HCT116 (cell line): ENCODE measurements around the gene TRPC4. TPM values are rescaled to one million over a fixed set of nuclear protein-coding genes. Genes with fewer than 3 reads are reported as not detected.

Experiments used
- ATAC-seq: fragments of 200-7000 bp; cut with Tn5 transposase; 2 replicates; pipeline ENCODE4 v1.9.1; 2020; ENCODE audit warnings: mild to moderate bottlenecking, moderate library complexity
- BruUV-seq: library from RNA; stranded (reverse); fragments of 400-500 nt; replicated peaks from 2 replicates; lab custom pipeline; 2021; lab: Mats Ljungman, UMichigan
- CTCF ChIA-PET: fragments of 300-600 bp; sonication (Branson Sonifier 250); formaldehyde crosslinking; loops from one replicate; lab custom pipeline; 2021; ENCODE audit warnings: antibody characterized with exemption; lab: Charles Lee
- POLR2A ChIA-PET: fragments of 300-600, 350-600 bp; sonication (Branson Sonifier 250); formaldehyde crosslinking; loops from one replicate; lab custom pipeline; 2021; ENCODE audit warnings: antibody characterized with exemption; lab: Charles Lee
- RAD21 ChIA-PET, 2 experiments: fragments of 300-600 bp; sonication (Branson Sonifier 250); formaldehyde crosslinking; loops; one replicate each; lab custom pipeline; 2023; ENCODE audit warnings: low total read pairs in 2 of 2; ENCODE audit not compliant: uncharacterized antibody in 2 of 2, unreplicated experiment in 2 of 2, low non-redundant PET in 1 of 2; lab: Charles Lee
- DNase-seq: peaks from one replicate; pipeline ENCODE4 v3.0.0-alpha.2; 2010; ENCODE audit warnings: low read depth, low spot score
- H2AFZ ChIP-seq: fragments of 200-600 bp; shearing (Covaris generic), sonication (generic); 2 replicates; pipeline ENCODE4 v1.6.1; 2017; ENCODE audit warnings: low read depth, mixed run types, mixed read lengths, antibody characterized with exemption, low read length; ENCODE audit not compliant: poor library complexity, severe bottlenecking
- H3K27ac ChIP-seq: 2 replicates; pipeline ENCODE4 v1.5.1; 2012; ENCODE audit warnings: low read depth, low read length
- H3K27me3 ChIP-seq: fragments of 200-600 bp; sonication (generic); 2 replicates; pipeline ENCODE4 v1.6.1; 2016; ENCODE audit warnings: mixed run types, low read length, mixed read lengths; ENCODE audit not compliant: insufficient read depth
- H3K36me3 ChIP-seq, 2 experiments: fragments of 200-500 bp in 1 of 2; fragments of 200-600 bp in 1 of 2; sonication (Bioruptor generic) in 1 of 2; sonication (generic) in 1 of 2; 2 replicates each; pipeline versions ENCODE4 v1.5.1 to v1.6.1; 2014 to 2016; ENCODE audit warnings: low read length in 2 of 2, inconsistent platforms in 1 of 2, mixed read lengths in 1 of 2, mixed run types in 1 of 2; ENCODE audit not compliant: insufficient read depth in 2 of 2, control insufficient read depth in 1 of 2
- H3K4me1 ChIP-seq, 2 experiments: fragments of 200-600 bp in 1 of 2; sonication (generic) in 1 of 2; 2 replicates each; pipeline versions ENCODE4 v1.5.1 to v1.6.1; 2012 to 2017; ENCODE audit warnings: low read length in 2 of 2, inconsistent platforms in 1 of 2, mild to moderate bottlenecking in 1 of 2, mixed read lengths in 1 of 2, mixed run types in 1 of 2, moderate library complexity in 1 of 2; ENCODE audit not compliant: insufficient read depth in 2 of 2, control insufficient read depth in 1 of 2
- H3K4me2 ChIP-seq: fragments of 200-600 bp; sonication (generic); 2 replicates; pipeline ENCODE4 v1.6.1; 2017; ENCODE audit warnings: mixed run types, low read length, mixed read lengths
- H3K4me3 ChIP-seq, 2 experiments: fragments of 200-600 bp in 1 of 2; sonication (generic) in 1 of 2; replicated peaks in 1 of 2; 2 replicates each; pipeline ENCODE4 v1.5.1; 2011 to 2016; ENCODE audit warnings: low read length in 2 of 2, control low read depth in 1 of 2, low read depth in 1 of 2, mild to moderate bottlenecking in 1 of 2, mixed read lengths in 1 of 2, mixed run types in 1 of 2
- H3K79me2 ChIP-seq: fragments of 200-600 bp; sonication (generic); 2 replicates; pipeline ENCODE4 v1.6.1; 2017; ENCODE audit warnings: mild to moderate bottlenecking, mixed run types, low read length, moderate library complexity, mixed read lengths; ENCODE audit not compliant: insufficient read depth
- H3K9ac ChIP-seq: fragments of 200-600 bp; sonication (generic); 2 replicates; pipeline ENCODE4 v1.6.1; 2016; ENCODE audit warnings: low read length, mixed read lengths
- H3K9me2 ChIP-seq: fragments of 200-600 bp; sonication (generic), shearing (Covaris generic); 2 replicates; pipeline ENCODE4 v1.6.1; 2017; ENCODE audit warnings: mixed run types, mild to moderate bottlenecking, moderate library complexity; ENCODE audit not compliant: insufficient read depth
- H3K9me3 ChIP-seq, 2 experiments: fragments of 200-500 bp in 1 of 2; fragments of 200-600 bp in 1 of 2; sonication (Bioruptor generic) in 1 of 2; sonication (generic) in 1 of 2; 2 replicates each; pipeline ENCODE4 v1.6.1; 2014 to 2017; ENCODE audit warnings: low read length in 2 of 2, mixed read lengths in 2 of 2, inconsistent platforms in 1 of 2, low read depth in 1 of 2, mild to moderate bottlenecking in 1 of 2, mixed run types in 1 of 2, moderate library complexity in 1 of 2; ENCODE audit not compliant: control insufficient read depth in 1 of 2, insufficient read depth in 1 of 2
- H4K20me1 ChIP-seq: fragments of 200-600 bp; sonication (generic), shearing (Covaris generic); 2 replicates; pipeline ENCODE4 v1.6.1; 2017; ENCODE audit warnings: mixed run types, mild to moderate bottlenecking, moderate library complexity; ENCODE audit not compliant: insufficient read depth
- CBX3 ChIP-seq: IDR thresholded peaks from 2 replicates; pipeline ENCODE4 v1.6.1; 2012; ENCODE audit warnings: low read depth
- ELF1 ChIP-seq: IDR thresholded peaks from 2 replicates; pipeline ENCODE4 v1.6.1; 2012; ENCODE audit warnings: low read depth, borderline replicate concordance
- REST ChIP-seq: IDR thresholded peaks from 2 replicates; pipeline ENCODE4 v1.6.1; 2012; ENCODE audit warnings: low read depth
- TCF7L2 ChIP-seq: IDR thresholded peaks from 2 replicates; pipeline ENCODE4 v1.7.0; 2011; ENCODE audit warnings: borderline replicate concordance, inconsistent platforms; ENCODE audit not compliant: insufficient read depth, insufficient read length; ENCODE audit errors: extremely low read depth
- ZBTB33 ChIP-seq: IDR thresholded peaks from 2 replicates; pipeline ENCODE4 v1.6.1; 2011; ENCODE audit warnings: mild to moderate bottlenecking, low read length, moderate library complexity; ENCODE audit not compliant: insufficient replicate concordance; ENCODE audit errors: extremely low read depth
- intact Hi-C: fragments of 100-400 bp; cut with micrococcal nuclease; formaldehyde crosslinking; loops from 2 replicates; pipeline ENCODE4 v1.10.0; 2022
- total RNA-seq: library from RNA; stranded (reverse); gene quantifications from one replicate; pipeline ENCODE4 v1.2.1, GENCODE V29; 2021; ENCODE audit not compliant: unreplicated experiment

TRPC4 gene
- total RNA-seq, 1 experiment from 2014 or later = not detected

GRCh38 chr13:37918751-37919150 lies 49.2 kb upstream of the TRPC4 start (continued):
- no peak for TF ChIP-seq ELF1
- TF ChIP-seq ZBTB33 = no peak
- TF ChIP-seq, all 23 proteins: peak for 0

GRCh38 chr13:37918116-37918714 lies 48.6 kb upstream of the TRPC4 start:
- Histone ChIP-seq H3K9ac (no peak overlapping the region), H3K9me2 (no peaks in the 10 kb centered on the region), H3K79me2 (no peaks in the 10 kb centered on the region), H3K27ac (no peak overlapping the region), H4K20me1 (no peaks in the 10 kb centered on the region), H3K4me3 (no peak overlapping the region), H3K4me2 (no peak overlapping the region), H2AFZ (no peak overlapping the region), H3K4me1 (no peaks in the 10 kb centered on the region), H3K9me3 (peaks cover 16% of the 10 kb centered on the region in 2 experiments; a peak in 2 of 4 replicates), H3K27me3 (no peaks in the 10 kb centered on the region), H3K36me3 (no peaks in the 10 kb centered on the region)
- POLR2A ChIA-PET = no interaction called here
- no TSS peak for BruUV-seq
- ATAC-seq (no peak), DNase-seq (no peak)
- CTCF ChIA-PET = no interaction called here
- TF ChIP-seq CBX3 (no peak), REST (no peak), TCF7L2 (no peak), ZBTB33 (no peak)
- intact Hi-C loops = no loop called here
- RAD21 ChIA-PET = no interaction called here
